Testis (tissue), 3 donors: ENCODE measurements around the gene MASP1. TPM values are rescaled to one million over a fixed set of nuclear protein-coding genes. Genes with fewer than 3 reads are reported as not detected.

Experiments
- DNase-seq: peaks from one replicate; pipeline ENCODE4 v3.0.0-alpha.2; 2019
- H3K27ac ChIP-seq, 2 donors: fragments of 200-600 bp; sonication (generic); one replicate each; pipeline ENCODE4 v1.5.1; 2019
- H3K27me3 ChIP-seq: fragments of 200-600 bp; sonication (generic); one replicate; pipeline ENCODE4 v1.5.1; 2019
- H3K36me3 ChIP-seq: fragments of 200-600 bp; sonication (generic); one replicate; pipeline ENCODE4 v1.5.1; 2017; ENCODE audit warnings: low read depth; ENCODE audit errors: missing control alignments
- H3K4me1 ChIP-seq: fragments of 200-600 bp; sonication (generic); one replicate; pipeline ENCODE4 v1.5.1; 2019
- H3K4me3 ChIP-seq, 2 donors: fragments of 200-600 bp; sonication (generic); one replicate each; pipeline ENCODE4 v1.5.1; 2017 to 2019
- H3K9me3 ChIP-seq: fragments of 200-600 bp; sonication (generic); one replicate; pipeline ENCODE4 v1.5.1; 2017
- POLR2A ChIP-seq: fragments of 450-650 bp; IDR thresholded peaks from one replicate; pipeline ENCODE4 v1.6.1; 2017; ENCODE audit warnings: antibody characterized with exemption, mild to moderate bottlenecking, moderate library complexity
- WGBS, 2 donors: methylation state at CpG; one replicate each; pipeline ENCODE4 v1.1.5; 2018; 5-methylcytosine and 5-hydroxymethylcytosine counted together
- intact Hi-C: fragments of 100-400 bp; cut with DNase I; formaldehyde crosslinking; loops from one replicate; pipeline ENCODE4 v1.15.1; 2023; ENCODE audit warnings: low total_unique reads
- polyA plus RNA-seq: library from polyadenylated mRNA; stranded (reverse); fragments of 350-450 nt; fragmentation: Illumina TruSeq; extraction: RNeasy Lipid Tissue Mini Kit (QIAGEN cat#74804); gene quantifications from one replicate; pipeline ENCODE4 v1.2.3, GENCODE V29; 2014; ENCODE audit warnings: low read depth, low replicate concordance; ENCODE audit not compliant: insufficient read depth
- total RNA-seq, 2 donors: library from RNA; depleted of rRNA; stranded (reverse); fragments of >200 nt; gene quantifications; one replicate each; pipeline ENCODE4 v1.2.3, GENCODE V29; 2016
- TF ChIP-seq, protein P1 (sequence below), 3 experiments: fragments of 450-650 bp in 2 of 3; fragments of 200-600 bp in 1 of 3; sonication (generic) in 1 of 3; IDR thresholded peaks; one replicate each; pipeline ENCODE4 v1.5.1; 2016 to 2019; ENCODE audit warnings: antibody characterized with exemption in 3 of 3, mild to moderate bottlenecking in 2 of 3, moderate library complexity in 1 of 3

The MASP1 gene
- total and polyA plus RNA-seq, 3 donors from 2014 or later: 0.55 to 3.6 (median 2.8) TPM

DNA sequence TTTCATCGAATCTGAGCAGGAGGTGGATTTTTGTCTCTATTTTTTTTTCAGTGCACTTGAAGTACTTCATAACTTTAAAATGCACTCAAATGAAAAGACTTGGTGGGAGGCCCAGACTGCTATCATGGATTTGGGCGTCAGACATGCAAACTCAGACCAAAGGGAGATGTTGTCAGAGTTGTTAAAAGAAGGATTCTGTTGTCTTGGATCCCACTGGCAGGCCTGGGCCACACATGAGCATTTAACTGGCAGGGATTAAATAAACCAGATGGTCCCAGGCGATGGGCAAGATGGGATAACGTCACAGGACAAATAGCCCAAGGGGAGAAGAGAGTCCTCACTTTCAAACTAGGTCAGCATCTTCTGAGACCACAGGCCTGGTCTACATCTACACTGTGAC, 78.8 kb downstream of the MASP1 start:
- Histone ChIP-seq H3K36me3 (no peaks in the 10 kb centered on the region), H3K27me3 (no peaks in the 10 kb centered on the region), H3K27ac (no peak overlapping the region), H3K4me3 (no peak overlapping the region), H3K4me1 (peaks cover 13% of the 10 kb centered on the region), H3K9me3 (no peaks in the 10 kb centered on the region)
- intact Hi-C loops: no loop called here
- DNase-seq: peak; percentile 30
- TF ChIP-seq, protein P1, sequence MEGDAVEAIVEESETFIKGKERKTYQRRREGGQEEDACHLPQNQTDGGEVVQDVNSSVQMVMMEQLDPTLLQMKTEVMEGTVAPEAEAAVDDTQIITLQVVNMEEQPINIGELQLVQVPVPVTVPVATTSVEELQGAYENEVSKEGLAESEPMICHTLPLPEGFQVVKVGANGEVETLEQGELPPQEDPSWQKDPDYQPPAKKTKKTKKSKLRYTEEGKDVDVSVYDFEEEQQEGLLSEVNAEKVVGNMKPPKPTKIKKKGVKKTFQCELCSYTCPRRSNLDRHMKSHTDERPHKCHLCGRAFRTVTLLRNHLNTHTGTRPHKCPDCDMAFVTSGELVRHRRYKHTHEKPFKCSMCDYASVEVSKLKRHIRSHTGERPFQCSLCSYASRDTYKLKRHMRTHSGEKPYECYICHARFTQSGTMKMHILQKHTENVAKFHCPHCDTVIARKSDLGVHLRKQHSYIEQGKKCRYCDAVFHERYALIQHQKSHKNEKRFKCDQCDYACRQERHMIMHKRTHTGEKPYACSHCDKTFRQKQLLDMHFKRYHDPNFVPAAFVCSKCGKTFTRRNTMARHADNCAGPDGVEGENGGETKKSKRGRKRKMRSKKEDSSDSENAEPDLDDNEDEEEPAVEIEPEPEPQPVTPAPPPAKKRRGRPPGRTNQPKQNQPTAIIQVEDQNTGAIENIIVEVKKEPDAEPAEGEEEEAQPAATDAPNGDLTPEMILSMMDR (IDR thresholded peaks at IDR 0.05): no peak
- TF ChIP-seq POLR2A: no peak
- WGBS, 2 donors: 46 to 49% methylated on average over 4 of the region's 4 CpGs

DNA sequence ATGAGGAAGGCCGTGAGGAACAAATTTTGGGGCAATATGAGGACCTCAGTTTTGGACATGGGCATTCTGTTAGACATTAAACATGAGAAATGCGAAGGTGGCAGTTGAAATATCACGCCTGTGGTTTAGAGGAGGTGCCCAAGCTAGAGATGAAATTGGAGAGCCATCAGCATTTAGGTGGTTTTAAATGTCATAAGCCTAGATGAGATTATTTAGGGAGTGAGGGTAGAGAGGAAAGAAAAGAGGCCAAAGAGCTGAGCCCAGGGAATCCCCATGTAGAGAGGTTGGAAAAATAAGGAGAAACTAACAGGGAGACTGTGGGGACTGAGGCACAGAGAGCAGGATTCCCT, 79.4 kb downstream of the MASP1 start:
- intact Hi-C loops: no loop called here
- no peak overlapping the region for H3K4me3 ChIP-seq
- H3K27me3 ChIP-seq: no peaks in the 10 kb centered on the region
- TF ChIP-seq POLR2A: no peak
- TF ChIP-seq, protein P1 (IDR thresholded peaks at IDR 0.05): no peak
- H3K27ac ChIP-seq: no peak overlapping the region
- H3K36me3 ChIP-seq: no peaks in the 10 kb centered on the region
- no peak for DNase-seq
- H3K4me1 ChIP-seq: peaks cover 13% of the 10 kb centered on the region
- 90 to 92% methylated on average over 3 of the region's 3 CpGs for WGBS, 2 donors
- H3K9me3 ChIP-seq: no peaks in the 10 kb centered on the region

DNA sequence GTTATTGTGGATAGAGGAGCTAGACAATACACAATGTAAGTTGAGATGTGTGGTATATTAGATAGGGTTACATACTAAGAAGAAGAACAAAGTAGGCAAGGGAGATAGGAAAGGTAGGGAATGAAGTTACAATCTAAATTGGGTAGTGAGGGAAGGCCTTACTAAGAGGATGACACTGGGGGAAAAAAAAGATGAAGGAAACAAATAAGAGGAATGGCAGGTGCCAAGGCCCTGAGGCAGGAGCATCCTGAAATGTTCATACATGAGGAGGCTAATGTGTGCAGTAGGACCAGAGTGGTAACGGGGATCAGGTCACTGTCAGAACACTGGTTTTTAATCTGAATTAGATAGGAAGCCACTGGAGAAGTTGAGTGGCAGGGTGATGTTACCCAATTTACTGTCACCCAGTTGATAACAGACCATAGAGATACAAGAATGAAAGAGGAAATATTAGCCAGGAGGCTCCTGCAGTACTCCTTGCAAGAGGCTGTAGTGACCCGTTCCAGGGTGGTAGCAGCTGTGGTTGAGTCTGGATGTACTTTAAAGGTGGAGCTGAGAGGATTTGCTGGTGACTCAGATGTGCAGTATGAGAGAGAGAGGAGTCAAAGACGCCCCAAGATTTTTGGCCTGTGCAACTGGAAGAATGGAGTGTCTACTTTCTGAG, 79.9 kb downstream of the MASP1 start:
- no peak for TF ChIP-seq POLR2A
- TF ChIP-seq, protein P1 (IDR thresholded peaks at IDR 0.05): no peak
- intact Hi-C loops: no loop called here
- Histone ChIP-seq H3K9me3 (no peaks in the 10 kb centered on the region), H3K36me3 (no peaks in the 10 kb centered on the region), H3K27ac (no peak overlapping the region), H3K4me1 (peaks cover 13% of the 10 kb centered on the region), H3K4me3 (no peak overlapping the region), H3K27me3 (no peaks in the 10 kb centered on the region)
- 68 to 71% methylated on average over 3 of the region's 3 CpGs for WGBS, 2 donors
- DNase-seq: no peak

DNA sequence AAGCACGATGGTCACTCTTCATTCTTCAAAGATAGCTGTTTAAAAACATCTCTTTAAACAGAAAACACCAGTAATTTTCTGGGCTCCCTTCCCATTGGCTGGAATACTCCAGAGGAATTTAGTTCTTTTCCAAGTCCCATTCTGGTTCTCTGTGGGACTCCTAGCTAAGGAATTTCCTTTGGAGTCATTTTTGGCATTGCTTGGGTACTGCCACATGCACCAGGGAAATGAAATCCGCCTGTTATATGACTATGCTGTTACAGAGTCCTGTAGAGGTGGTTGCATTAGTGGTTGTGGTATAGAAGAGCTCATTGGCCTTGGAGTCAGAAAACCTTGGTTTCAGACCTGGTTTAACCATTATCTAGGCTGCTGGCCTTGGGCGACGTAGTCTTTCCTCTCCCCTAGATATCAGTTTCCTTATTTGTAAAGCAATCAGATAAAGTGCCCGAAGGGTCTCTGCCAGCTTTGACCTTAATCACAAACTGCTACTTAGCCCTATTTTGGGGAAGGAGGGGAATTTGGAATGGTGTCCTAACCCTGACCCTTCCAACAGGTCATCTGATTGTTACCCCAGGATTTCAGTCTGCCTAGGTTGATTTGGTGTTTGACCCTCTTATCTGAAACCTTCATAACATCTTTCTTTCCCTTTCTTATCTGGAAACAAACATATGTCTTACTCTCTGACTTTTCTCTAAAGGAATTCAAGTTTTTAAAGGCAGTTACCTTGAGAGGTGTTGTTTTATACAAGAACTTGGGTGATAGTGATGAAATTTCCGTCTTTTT, 80.8 kb downstream of the MASP1 start:
- Histone ChIP-seq H3K36me3 (no peaks in the 10 kb centered on the region), H3K4me1 (peaks cover 13% of the 10 kb centered on the region), H3K4me3 (no peak overlapping the region), H3K9me3 (no peaks in the 10 kb centered on the region), H3K27ac (no peak overlapping the region), H3K27me3 (no peaks in the 10 kb centered on the region)
- DNase-seq: peak; percentile 37
- intact Hi-C loops: no loop called here
- WGBS, 2 donors: 46 to 63% methylated on average over 6 of the region's 6 CpGs
- no peak for TF ChIP-seq POLR2A
- TF ChIP-seq, protein P1 (IDR thresholded peaks at IDR 0.05): no peak
